Measurements from ENCODE around the gene DHX15.

DNA sequence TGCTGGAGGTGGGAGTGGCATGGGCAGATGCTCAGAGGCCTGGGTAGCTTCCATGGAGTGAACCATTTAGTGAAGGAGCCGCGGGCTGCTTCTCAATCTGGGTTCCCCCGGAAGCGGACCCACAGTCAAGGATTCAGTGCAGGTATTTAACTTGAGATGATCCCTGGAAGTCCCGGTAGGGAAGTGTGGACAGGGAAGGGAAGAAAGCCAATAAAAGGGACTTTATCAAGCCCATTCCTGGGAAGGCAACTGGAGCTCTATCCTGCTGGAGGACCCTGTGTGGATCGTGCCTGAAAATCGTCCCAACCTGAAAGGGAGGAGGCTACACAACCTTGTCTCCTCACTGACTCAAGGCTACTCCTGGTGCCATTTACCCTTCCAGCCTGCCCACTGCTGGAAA lies 76.9 kb downstream of the DHX15 start:
- no peak for TF ChIP-seq FOXA1 (IDR thresholded peaks at IDR 0.05)
- TF ChIP-seq FOXM1 (IDR thresholded peaks at IDR 0.05; ENCODE audit: borderline replicate concordance), result no peak
- no peak for TF ChIP-seq HDGF (IDR thresholded peaks at IDR 0.05; ENCODE audit: borderline replicate concordance)
- TF ChIP-seq FOXK2 (IDR thresholded peaks at IDR 0.05), result no peak
- TF ChIP-seq SP1 (IDR thresholded peaks at IDR 0.05), result no peak
